Ishikawa (cell line): ENCODE measurements around the gene BICC1.

Experiments
- CEBPB ChIP-seq: IDR thresholded peaks from 2 replicates; pipeline ENCODE4 v1.6.1; 2012
- CREB1 ChIP-seq: IDR thresholded peaks from 2 replicates; pipeline ENCODE4 v1.6.1; 2012; ENCODE audit warnings: low read depth
- EP300 ChIP-seq: IDR thresholded peaks from 2 replicates; pipeline ENCODE4 v1.6.1; 2012; ENCODE audit warnings: borderline replicate concordance
- FOXM1 ChIP-seq: IDR thresholded peaks from 2 replicates; pipeline ENCODE4 v1.6.1; 2012; ENCODE audit warnings: low read depth, borderline replicate concordance
- TCF12 ChIP-seq: IDR thresholded peaks from 2 replicates; pipeline ENCODE4 v1.6.1; 2012; ENCODE audit warnings: low read depth
- TF ChIP-seq, protein P1 (sequence below): IDR thresholded peaks from 2 replicates; pipeline ENCODE4 v1.6.1; 2012
- TF ChIP-seq, protein P2 (sequence below): IDR thresholded peaks from 2 replicates; pipeline ENCODE4 v1.6.1; 2012

DNA sequence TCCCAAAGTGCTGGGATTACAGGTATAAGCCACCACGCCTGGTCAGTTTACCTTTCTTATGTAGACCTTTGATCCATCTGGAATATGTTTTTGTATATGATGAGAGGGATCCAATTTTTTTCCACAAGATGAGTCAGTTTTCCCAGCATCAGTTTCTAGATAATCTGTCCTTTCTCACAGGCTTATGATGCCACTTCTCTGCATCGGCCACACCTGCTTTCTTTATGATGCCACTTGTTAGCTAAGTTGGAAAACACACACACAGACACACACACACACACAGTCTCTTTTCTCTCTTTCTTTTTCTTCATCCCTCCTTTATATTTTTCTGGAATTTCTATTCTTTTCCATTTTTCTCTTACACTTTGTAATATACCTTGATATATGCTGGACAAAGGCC lies 240.8 kb downstream of the BICC1 start:
- no peak for TF ChIP-seq EP300
- no peak for TF ChIP-seq CREB1
- TF ChIP-seq, protein P1, sequence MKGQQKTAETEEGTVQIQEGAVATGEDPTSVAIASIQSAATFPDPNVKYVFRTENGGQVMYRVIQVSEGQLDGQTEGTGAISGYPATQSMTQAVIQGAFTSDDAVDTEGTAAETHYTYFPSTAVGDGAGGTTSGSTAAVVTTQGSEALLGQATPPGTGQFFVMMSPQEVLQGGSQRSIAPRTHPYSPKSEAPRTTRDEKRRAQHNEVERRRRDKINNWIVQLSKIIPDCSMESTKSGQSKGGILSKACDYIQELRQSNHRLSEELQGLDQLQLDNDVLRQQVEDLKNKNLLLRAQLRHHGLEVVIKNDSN: no peak
- TF ChIP-seq, protein P2, sequence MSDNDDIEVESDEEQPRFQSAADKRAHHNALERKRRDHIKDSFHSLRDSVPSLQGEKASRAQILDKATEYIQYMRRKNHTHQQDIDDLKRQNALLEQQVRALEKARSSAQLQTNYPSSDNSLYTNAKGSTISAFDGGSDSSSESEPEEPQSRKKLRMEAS: no peak
- TF ChIP-seq CEBPB: no peak
- no peak for TF ChIP-seq FOXM1
- TF ChIP-seq TCF12: no peak
